ENCODE measurements around the gene SIGLEC7.

SIGLEC7 gene

GRCh38 chr19:51179256-51179655 is 37.2 kb downstream of the SIGLEC7 start:
- no peak for DNase-seq

DNA sequence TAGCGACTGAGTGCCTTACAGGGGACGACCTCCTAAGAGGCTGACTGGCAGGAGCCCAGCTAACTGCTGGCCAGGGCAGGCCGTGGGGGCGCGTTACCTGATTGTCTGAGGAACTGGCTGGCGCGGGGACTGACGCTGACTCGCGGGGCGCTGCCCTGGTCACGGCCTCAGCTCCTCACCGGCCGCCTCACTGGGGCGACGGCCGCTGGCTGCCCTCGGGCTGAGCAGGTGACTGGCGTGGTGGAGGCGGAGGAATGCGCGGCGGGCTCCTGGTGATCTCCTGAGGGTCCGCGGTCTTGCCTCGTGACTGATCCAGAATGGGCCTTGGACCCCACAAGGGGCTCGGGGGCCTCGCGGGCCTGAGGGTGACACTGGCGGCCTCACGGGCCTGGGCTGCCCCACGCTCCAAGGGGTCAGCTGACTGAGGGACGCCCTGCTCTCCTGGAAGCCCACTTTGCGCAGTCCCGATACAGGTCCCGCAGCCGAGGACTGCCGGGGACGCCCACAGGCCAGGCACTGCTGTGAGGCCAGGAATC is 39.3 kb downstream of the SIGLEC7 start:
- no peak for DNase-seq

DNA sequence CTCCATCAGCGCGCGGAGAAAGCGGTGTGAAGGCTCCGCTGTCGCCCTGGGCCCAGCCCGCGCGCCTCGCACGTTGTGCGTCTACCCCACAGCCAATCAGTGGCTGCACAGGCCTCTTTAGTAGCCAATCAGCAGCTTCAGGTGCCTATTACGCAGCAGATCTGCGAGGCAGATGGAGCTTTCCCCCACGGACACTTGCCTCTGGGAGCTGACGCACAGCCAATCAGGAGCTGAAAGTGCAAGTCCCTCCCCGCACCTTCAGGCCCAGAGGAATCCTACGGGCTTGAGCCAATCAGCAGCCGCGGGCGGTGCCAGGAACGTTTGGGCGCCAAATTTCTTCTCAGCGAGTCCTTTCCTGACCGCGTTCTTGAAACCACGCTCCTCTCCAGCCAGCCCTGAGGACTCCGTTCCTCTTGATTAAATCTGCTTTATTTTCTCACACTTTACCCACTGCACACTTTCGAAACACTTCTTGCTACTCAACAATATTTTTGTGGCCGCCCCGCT is 39.9 kb downstream of the SIGLEC7 start:
- no peak for DNase-seq

GRCh38 chr19:51183629-51184028 is 41.5 kb downstream of the SIGLEC7 start:
- no peak for DNase-seq

GRCh38 chr19:51185069-51185867 is 43.2 kb downstream of the SIGLEC7 start:
- DNase-seq, result no peak

DNA sequence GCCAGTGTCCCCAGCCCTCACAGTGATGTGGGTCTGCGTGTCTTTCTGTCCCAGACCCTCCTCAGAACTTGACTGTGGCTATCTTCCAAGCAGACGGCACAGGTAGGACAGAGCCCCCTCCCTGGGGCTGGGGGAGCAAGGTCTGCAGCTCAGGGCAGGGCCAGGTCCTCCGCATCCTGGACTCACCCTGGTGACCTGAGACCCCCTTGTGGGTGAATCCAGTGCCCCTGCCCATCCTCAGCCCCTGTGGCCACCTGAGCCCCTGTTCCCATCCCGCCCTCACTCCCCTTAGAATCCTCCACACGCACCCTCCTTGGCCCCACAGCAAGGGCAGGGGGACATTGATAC is 43.7 kb downstream of the SIGLEC7 start:
- DNase-seq, result no peak

- no peak for DNase-seq
Measured at GRCh38 chr19:51186323-51186722, 44.2 kb downstream of the SIGLEC7 start.

- DNase-seq, result no peak
Measured at GRCh38 chr19:51187395-51188226, 45.5 kb downstream of the SIGLEC7 start.

GRCh38 chr19:51188227-51188559 is 46.1 kb downstream of the SIGLEC7 start:
- no peak for DNase-seq

DNA sequence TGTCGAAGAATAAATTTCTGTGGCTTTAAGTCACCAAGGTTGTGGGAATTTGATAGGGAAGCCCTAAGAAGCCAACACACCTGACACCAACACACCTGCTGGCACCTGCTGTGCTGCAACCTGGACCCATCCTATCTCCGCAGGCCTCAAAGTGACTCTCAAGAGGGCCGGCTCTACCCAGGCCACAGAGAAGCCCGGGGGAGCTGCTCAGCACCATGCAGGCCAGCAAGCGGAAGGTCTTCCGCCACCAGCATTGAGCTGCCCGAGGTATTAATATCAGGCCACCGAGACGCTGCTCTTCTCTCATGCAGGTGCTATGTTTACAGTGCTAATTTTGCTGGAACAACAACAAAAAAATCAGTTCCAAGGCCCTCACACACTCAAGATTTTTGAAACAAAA is 50.6 kb downstream of the SIGLEC7 start:
- DNase-seq, result no peak

DNA sequence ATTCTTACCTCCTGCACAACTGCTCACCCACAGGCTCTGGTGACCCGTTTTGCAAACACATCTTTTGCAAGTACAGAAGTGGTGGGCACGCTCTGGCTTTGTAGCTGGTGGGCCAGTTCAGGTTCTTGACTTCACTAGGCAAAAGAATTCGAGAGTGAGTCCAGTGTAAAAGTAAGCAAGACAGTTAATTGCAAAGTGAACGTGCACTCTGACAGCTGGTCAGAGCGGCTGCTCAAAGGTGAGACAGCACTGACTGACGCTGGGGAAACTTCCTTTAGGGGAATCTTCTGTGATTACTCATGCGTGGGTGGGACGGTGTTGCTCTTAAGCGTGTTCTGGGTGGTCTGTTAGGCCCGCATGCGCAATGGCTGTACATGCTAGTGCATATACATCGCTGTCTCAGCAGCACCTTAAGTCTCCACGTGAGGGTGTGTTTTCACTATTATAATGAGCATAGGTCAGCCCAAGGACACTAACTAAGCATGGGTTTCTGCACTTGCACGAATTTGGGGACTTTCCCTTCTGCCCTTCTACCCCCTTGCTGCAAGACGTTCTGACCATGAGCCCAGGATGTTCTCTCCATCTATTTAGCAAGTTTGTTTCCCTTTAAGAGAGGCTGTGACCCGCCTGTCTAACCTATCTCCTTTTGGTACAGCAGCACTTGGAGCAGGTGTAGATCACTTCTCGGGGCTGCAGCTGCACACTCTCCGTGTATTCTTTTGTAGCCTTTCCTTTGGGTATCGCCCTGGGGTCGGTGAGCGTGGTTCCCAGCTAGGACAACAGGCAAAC is 52.6 kb downstream of the SIGLEC7 start:
- DNase-seq, result no peak

- no peak for DNase-seq
Measured at GRCh38 chr19:51195316-51195586, 53.1 kb downstream of the SIGLEC7 start.

DNA sequence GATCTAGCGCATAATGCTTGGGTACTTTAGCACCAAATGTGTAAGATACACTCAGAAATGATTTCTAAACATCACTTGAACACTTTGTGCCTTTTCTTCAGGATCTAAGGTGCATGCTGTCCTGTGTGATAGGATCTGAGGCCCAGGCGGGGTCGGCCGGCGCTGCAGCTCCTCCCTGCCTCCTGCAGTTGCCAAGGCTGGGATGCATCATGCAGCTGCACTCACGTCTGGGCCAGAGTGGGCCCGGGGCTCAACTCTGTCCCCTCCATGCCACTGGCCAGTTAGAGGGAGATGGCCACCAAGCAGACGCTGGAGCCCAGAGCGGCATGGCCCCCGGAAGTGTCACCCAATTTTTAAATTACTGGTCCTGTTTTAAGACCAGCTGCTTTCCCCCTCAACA is 53.5 kb downstream of the SIGLEC7 start:
- no peak for DNase-seq

- DNase-seq, result no peak
Measured at GRCh38 chr19:51196181-51196580, 54.1 kb downstream of the SIGLEC7 start.

DNA sequence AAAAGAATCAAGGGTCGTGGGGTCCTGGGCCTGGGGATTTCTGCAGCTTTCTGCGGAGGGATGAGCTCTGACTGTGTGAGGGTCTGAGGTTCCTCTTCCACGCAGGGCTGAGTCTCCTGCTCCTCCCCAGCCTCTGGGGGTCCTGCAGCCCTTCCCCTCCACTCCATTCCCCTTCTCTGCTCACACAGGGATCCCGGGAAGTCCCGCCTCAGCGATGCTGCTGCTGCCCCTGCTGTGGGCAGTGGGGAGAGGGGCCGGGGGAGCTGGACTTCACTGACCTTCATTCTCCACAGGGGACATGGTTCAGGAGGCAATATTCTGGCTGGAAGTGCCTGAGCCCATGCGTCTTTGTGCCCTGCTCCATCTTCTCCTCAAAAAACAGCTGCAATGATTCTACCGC is 56.5 kb downstream of the SIGLEC7 start:
- no peak for DNase-seq

DNA sequence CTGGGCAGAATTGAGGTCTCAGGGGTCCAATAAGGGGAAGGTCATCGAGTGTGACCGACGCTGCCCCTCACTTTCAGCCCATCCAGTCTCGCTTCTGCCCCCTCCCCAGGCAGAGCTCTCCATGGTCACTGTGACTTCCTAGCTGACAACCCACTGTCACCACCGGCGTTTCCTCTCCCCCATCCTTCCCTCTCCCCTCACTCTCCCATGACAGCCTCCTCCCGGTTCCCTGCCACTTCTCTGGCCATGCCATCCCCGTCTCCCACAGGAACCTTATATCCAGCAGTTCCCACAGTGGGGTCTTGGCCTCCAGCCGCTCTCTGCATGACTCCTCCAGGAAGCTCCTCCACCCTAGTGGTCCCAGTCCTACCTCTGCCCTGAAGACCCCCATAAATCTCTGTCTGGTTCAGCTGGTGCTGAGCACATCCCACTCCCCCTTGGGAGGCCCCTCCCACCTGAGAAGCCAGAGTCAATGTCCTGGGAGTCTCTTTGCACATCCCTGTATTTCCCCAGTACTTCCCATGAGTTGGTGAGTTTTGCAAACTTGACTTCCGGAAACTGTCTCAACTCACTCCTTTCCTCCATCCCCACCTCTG is 58.1 kb downstream of the SIGLEC7 start:
- DNase-seq, result no peak

DNA sequence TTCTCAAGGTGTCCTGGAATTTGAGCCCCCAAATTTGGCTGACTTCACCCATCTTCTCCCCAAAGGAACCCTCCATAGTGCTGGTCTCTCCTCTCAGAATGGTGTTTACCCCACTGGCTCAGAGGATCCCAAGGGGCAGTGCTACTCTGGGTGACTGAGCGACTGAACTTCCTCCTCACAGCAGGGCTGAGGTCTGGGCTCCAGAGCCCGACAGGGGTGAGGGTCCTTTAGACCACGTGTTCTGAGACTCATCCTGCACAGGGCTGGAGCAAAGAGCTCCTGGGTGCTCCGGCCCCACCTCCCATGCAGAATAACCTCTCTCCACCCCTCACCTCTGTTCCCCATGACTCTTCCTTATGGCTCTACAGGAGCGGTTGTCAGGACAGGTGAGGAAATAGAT is 59.6 kb downstream of the SIGLEC7 start:
- DNase-seq, result no peak
